B cell (primary cell): ENCODE measurements around the gene RASGEF1C.

Experiments used
- EZH2 ChIP-seq: IDR thresholded peaks from 2 replicates; pipeline ENCODE4 v1.6.1; 2012; ENCODE audit warnings: borderline replicate concordance, low read depth, mild to moderate bottlenecking, moderate library complexity, low read length; ENCODE audit not compliant: insufficient read depth, poor library complexity, severe bottlenecking
- TF ChIP-seq, protein P1 (sequence below): fragments of 200-600 bp; IDR thresholded peaks from one replicate; pipeline ENCODE4 v1.8.0; 2022; ENCODE audit warnings: antibody characterized with exemption, mild to moderate bottlenecking

GRCh38 chr5:180052211-180052818, 156.7 kb downstream of the RASGEF1C start:
- TF ChIP-seq, protein P1, sequence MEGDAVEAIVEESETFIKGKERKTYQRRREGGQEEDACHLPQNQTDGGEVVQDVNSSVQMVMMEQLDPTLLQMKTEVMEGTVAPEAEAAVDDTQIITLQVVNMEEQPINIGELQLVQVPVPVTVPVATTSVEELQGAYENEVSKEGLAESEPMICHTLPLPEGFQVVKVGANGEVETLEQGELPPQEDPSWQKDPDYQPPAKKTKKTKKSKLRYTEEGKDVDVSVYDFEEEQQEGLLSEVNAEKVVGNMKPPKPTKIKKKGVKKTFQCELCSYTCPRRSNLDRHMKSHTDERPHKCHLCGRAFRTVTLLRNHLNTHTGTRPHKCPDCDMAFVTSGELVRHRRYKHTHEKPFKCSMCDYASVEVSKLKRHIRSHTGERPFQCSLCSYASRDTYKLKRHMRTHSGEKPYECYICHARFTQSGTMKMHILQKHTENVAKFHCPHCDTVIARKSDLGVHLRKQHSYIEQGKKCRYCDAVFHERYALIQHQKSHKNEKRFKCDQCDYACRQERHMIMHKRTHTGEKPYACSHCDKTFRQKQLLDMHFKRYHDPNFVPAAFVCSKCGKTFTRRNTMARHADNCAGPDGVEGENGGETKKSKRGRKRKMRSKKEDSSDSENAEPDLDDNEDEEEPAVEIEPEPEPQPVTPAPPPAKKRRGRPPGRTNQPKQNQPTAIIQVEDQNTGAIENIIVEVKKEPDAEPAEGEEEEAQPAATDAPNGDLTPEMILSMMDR: no peak
- no peak for TF ChIP-seq EZH2
